ENCODE results near the gene ME2. TPM values are rescaled to one million over a fixed set of nuclear protein-coding genes. Genes with fewer than 3 reads are reported as not detected.
"Not testable (repeated sequence)": the region's sequence is repeated elsewhere in the genome, so short reads cannot be mapped to it uniquely, and the experiment has no call there.

Gene ME2
- total RNA-seq, 1 experiment from 2014 or later = 39.5 TPM

- no peak for DNase-seq (ENCODE audit: low read depth)
Observed at GRCh38 chr18:50861617-50862016, 17.3 kb upstream of the ME2 start.

- no peak for DNase-seq (ENCODE audit: low read depth)
Observed at GRCh38 chr18:50862401-50862800, 16.5 kb upstream of the ME2 start.

GRCh38 chr18:50863840-50864375 lies 15.0 kb upstream of the ME2 start:
- no peak for DNase-seq (ENCODE audit: low read depth)

GRCh38 chr18:50866765-50867164 lies 12.2 kb upstream of the ME2 start:
- no peak for DNase-seq (ENCODE audit: low read depth)

GRCh38 chr18:50869150-50869549 lies 9.8 kb upstream of the ME2 start:
- DNase-seq (ENCODE audit: low read depth) = no peak

- peak; percentile 74 for DNase-seq (ENCODE audit: low read depth)
Observed at GRCh38 chr18:50870138-50870845, 8.6 kb upstream of the ME2 start.

GRCh38 chr18:50871846-50872245 lies 7.1 kb upstream of the ME2 start:
- no peak for DNase-seq (ENCODE audit: low read depth)

- no peak for DNase-seq (ENCODE audit: low read depth)
Observed at GRCh38 chr18:50875966-50876536, 2.9 kb upstream of the ME2 start.

GRCh38 chr18:50877545-50878265 lies 1.2 kb upstream of the ME2 start:
- DNase-seq (ENCODE audit: low read depth) = no peak

GRCh38 chr18:50879302-50880118 lies 592 bp downstream of the ME2 start:
- peak; percentile 42 for DNase-seq (ENCODE audit: low read depth)

- no peak for DNase-seq (ENCODE audit: low read depth)
Observed at GRCh38 chr18:50880119-50880465, 1.2 kb downstream of the ME2 start.

- DNase-seq (ENCODE audit: low read depth) = not testable (repeated sequence)
Observed at GRCh38 chr18:50880944-50881343, 2.0 kb downstream of the ME2 start.

- DNase-seq (ENCODE audit: low read depth) = no peak
Observed at GRCh38 chr18:50886929-50887328, 8.0 kb downstream of the ME2 start.

- no peak for DNase-seq (ENCODE audit: low read depth)
Observed at GRCh38 chr18:50895350-50896045, 16.6 kb downstream of the ME2 start.

GRCh38 chr18:50896093-50896492 lies 17.2 kb downstream of the ME2 start:
- DNase-seq (ENCODE audit: low read depth) = no peak

- DNase-seq (ENCODE audit: low read depth) = no peak
Observed at GRCh38 chr18:50898919-50899318, 20.0 kb downstream of the ME2 start.

- no peak for DNase-seq (ENCODE audit: low read depth)
Observed at GRCh38 chr18:50902797-50903196, 23.9 kb downstream of the ME2 start.

- no peak for DNase-seq (ENCODE audit: low read depth)
Observed at GRCh38 chr18:50906843-50907242, 27.9 kb downstream of the ME2 start.

GRCh38 chr18:50909261-50909660 lies 30.3 kb downstream of the ME2 start:
- DNase-seq (ENCODE audit: low read depth) = no peak

- DNase-seq (ENCODE audit: low read depth) = no peak
Observed at GRCh38 chr18:50911006-50911405, 32.1 kb downstream of the ME2 start.

- no peak for DNase-seq (ENCODE audit: low read depth)
Observed at GRCh38 chr18:50917021-50917420, 38.1 kb downstream of the ME2 start.
